ENCODE results near the gene PLBD2. TPM values are rescaled to one million over a fixed set of nuclear protein-coding genes. Genes with fewer than 3 reads are reported as not detected.
A peak's percentile ranks its signal among the peaks of the same experiment; 100 is the strongest.

The PLBD2 gene
- total and polyA plus RNA-seq, 4 donors: 12.1 to 31.2 (median 19.6) TPM

DNA sequence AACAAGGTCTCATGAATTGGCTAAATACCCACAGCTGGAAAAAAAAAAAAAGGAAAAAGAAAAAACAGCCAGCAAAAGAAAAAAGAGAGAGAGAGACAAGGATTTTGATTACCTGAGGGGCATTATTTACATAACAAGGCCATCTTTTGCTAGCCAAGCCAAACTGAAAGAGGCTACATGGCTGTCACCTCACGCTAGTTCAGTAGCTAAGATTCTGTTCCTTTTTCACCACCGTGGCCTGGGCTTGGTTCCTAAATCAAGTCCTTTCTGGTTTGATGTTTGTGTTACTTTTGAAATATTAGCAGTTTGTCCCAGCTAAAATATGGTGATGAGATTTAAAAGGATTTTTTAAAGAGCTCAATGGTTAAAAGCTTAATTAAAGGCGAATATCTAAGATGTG, 47.3 kb downstream of the PLBD2 start:
- 54% methylated on average over 3 of the region's 3 CpGs for WGBS
- Histone ChIP-seq H3K27me3 (ENCODE audit: control insufficient read depth in 4 of 4, insufficient read depth in 4 of 4, low read length in 3 of 4) (no peaks in the 10 kb centered on the region), H3K36me3 (ENCODE audit: control insufficient read depth in 4 of 4, insufficient read depth in 3 of 4, low read depth in 1 of 4, low read length in 3 of 4) (peaks cover 0 to 3% (median 0%) of the 10 kb centered on the region in 4 donors), H3K9me3 (ENCODE audit: control insufficient read depth in 4 of 4, low read length in 3 of 4) (no peaks in the 10 kb centered on the region), H3K9ac (ENCODE audit: low read depth in 1 of 2, low read length in 2 of 2) (no peak overlapping the region), H3K27ac (ENCODE audit: low read depth in 1 of 2, low read length in 2 of 2) (peak overlapping the region; percentile 51 to 62), H3K4me3 (ENCODE audit: low read depth in 1 of 3, low read length in 3 of 3) (no peak overlapping the region), H3K4me1 (ENCODE audit: control insufficient read depth in 4 of 4, insufficient read depth in 4 of 4, low read length in 3 of 4) (peaks cover 8 to 34% (median 22%) of the 10 kb centered on the region in 4 donors)
- no peak for DNase-seq (ENCODE audit: low spot score)
- TF ChIP-seq FOXA2 (IDR thresholded peaks at IDR 0.05) (peak; percentile 6), FOXA1 (IDR thresholded peaks at IDR 0.05) (no peak), JUND (IDR thresholded peaks at IDR 0.05) (no peak), HNF4G (IDR thresholded peaks at IDR 0.05) (no peak), EGR1 (IDR thresholded peaks at IDR 0.05; ENCODE audit: low read depth in 2 of 2) (no peak), RAD21 (IDR thresholded peaks at IDR 0.05) (no peak), GABPA (IDR thresholded peaks at IDR 0.05 in 1 of 2, conservative IDR thresholded peaks at IDR 0.05 in 1 of 2) (no peak), RXRA (IDR thresholded peaks at IDR 0.05) (peak in 1 of 2 donors; percentile 25), HNF4A (conservative IDR thresholded peaks at IDR 0.05) (no peak), NR2F2 (IDR thresholded peaks at IDR 0.05) (no peak), SP1 (IDR thresholded peaks at IDR 0.05) (no peak), TAF1 (conservative IDR thresholded peaks at IDR 0.05) (no peak), YY1 (IDR thresholded peaks at IDR 0.05) (peak; percentile 70)
- TF ChIP-seq, protein P1, sequence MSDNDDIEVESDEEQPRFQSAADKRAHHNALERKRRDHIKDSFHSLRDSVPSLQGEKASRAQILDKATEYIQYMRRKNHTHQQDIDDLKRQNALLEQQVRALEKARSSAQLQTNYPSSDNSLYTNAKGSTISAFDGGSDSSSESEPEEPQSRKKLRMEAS (IDR thresholded peaks at IDR 0.05): no peak
- TF ChIP-seq, protein P2, sequence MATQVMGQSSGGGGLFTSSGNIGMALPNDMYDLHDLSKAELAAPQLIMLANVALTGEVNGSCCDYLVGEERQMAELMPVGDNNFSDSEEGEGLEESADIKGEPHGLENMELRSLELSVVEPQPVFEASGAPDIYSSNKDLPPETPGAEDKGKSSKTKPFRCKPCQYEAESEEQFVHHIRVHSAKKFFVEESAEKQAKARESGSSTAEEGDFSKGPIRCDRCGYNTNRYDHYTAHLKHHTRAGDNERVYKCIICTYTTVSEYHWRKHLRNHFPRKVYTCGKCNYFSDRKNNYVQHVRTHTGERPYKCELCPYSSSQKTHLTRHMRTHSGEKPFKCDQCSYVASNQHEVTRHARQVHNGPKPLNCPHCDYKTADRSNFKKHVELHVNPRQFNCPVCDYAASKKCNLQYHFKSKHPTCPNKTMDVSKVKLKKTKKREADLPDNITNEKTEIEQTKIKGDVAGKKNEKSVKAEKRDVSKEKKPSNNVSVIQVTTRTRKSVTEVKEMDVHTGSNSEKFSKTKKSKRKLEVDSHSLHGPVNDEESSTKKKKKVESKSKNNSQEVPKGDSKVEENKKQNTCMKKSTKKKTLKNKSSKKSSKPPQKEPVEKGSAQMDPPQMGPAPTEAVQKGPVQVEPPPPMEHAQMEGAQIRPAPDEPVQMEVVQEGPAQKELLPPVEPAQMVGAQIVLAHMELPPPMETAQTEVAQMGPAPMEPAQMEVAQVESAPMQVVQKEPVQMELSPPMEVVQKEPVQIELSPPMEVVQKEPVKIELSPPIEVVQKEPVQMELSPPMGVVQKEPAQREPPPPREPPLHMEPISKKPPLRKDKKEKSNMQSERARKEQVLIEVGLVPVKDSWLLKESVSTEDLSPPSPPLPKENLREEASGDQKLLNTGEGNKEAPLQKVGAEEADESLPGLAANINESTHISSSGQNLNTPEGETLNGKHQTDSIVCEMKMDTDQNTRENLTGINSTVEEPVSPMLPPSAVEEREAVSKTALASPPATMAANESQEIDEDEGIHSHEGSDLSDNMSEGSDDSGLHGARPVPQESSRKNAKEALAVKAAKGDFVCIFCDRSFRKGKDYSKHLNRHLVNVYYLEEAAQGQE (IDR thresholded peaks at IDR 0.05): no peak
- TF ChIP-seq, protein P3, sequence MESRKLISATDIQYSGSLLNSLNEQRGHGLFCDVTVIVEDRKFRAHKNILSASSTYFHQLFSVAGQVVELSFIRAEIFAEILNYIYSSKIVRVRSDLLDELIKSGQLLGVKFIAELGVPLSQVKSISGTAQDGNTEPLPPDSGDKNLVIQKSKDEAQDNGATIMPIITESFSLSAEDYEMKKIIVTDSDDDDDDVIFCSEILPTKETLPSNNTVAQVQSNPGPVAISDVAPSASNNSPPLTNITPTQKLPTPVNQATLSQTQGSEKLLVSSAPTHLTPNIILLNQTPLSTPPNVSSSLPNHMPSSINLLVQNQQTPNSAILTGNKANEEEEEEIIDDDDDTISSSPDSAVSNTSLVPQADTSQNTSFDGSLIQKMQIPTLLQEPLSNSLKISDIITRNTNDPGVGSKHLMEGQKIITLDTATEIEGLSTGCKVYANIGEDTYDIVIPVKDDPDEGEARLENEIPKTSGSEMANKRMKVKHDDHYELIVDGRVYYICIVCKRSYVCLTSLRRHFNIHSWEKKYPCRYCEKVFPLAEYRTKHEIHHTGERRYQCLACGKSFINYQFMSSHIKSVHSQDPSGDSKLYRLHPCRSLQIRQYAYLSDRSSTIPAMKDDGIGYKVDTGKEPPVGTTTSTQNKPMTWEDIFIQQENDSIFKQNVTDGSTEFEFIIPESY (IDR thresholded peaks at IDR 0.05): no peak
- TF ChIP-seq, protein P4, sequence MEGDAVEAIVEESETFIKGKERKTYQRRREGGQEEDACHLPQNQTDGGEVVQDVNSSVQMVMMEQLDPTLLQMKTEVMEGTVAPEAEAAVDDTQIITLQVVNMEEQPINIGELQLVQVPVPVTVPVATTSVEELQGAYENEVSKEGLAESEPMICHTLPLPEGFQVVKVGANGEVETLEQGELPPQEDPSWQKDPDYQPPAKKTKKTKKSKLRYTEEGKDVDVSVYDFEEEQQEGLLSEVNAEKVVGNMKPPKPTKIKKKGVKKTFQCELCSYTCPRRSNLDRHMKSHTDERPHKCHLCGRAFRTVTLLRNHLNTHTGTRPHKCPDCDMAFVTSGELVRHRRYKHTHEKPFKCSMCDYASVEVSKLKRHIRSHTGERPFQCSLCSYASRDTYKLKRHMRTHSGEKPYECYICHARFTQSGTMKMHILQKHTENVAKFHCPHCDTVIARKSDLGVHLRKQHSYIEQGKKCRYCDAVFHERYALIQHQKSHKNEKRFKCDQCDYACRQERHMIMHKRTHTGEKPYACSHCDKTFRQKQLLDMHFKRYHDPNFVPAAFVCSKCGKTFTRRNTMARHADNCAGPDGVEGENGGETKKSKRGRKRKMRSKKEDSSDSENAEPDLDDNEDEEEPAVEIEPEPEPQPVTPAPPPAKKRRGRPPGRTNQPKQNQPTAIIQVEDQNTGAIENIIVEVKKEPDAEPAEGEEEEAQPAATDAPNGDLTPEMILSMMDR (IDR thresholded peaks at IDR 0.05; ENCODE audit: low read depth, low read length, missing input control): no peak
- TF ChIP-seq, protein P5, sequence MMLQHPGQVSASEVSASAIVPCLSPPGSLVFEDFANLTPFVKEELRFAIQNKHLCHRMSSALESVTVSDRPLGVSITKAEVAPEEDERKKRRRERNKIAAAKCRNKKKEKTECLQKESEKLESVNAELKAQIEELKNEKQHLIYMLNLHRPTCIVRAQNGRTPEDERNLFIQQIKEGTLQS (IDR thresholded peaks at IDR 0.05): no peak
